Stimulated activated CD8-positive, alpha-beta memory T cell treated with anti-CD3 and anti-CD28 coated beads, Interleukin-12 subunit alpha, Interleukin-12 subunit beta, amount 100 ng/mL, for 24 hours (primary cell): ENCODE measurements around the gene LRIT1.
A peak's percentile ranks its signal among the peaks of the same experiment; 100 is the strongest.
"Not testable (repeated sequence)": the region's sequence is repeated elsewhere in the genome, so short reads cannot be mapped to it uniquely, and the experiment has no call there.

ENCODE experiments used
- DNase-seq: peaks from one replicate; pipeline ENCODE4 v3.0.0-alpha.2; 2020; ENCODE audit errors: extremely low read depth

LRIT1 gene, protein sequence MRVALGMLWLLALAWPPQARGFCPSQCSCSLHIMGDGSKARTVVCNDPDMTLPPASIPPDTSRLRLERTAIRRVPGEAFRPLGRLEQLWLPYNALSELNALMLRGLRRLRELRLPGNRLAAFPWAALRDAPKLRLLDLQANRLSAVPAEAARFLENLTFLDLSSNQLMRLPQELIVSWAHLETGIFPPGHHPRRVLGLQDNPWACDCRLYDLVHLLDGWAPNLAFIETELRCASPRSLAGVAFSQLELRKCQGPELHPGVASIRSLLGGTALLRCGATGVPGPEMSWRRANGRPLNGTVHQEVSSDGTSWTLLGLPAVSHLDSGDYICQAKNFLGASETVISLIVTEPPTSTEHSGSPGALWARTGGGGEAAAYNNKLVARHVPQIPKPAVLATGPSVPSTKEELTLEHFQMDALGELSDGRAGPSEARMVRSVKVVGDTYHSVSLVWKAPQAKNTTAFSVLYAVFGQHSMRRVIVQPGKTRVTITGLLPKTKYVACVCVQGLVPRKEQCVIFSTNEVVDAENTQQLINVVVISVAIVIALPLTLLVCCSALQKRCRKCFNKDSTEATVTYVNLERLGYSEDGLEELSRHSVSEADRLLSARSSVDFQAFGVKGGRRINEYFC

DNA sequence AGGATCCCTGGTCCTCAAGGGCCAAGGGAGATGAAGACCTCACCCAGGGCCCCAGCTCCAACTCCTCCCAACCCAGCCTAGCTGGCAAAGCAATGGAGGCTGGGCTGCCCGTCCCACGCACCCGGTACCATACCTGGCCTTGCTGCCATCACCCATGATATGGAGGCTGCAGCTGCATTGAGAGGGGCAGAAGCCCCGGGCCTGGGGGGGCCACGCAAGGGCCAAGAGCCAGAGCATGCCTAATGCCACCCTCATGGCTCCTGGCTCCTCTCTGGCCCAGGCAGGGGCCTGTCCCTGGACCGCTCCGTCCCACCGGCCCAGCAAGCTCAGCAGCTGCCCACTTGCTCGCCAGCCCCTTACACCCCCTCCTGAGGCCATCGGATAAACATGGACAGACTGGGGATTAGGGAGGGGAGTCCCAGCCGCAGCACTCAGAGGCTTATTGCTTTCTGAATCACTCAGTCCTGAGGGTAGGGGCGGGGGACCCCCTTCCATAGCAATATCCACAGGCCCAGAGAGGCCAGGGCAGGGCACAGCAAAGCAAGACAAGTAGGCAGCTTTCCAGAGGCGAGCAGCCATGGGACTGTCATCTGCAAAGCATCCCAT, at the start of gene LRIT1:
Gene LRIT1 (minus strand): TSS at position 362 of the 606 bp plus-strand sequence. CDS start 107 bp downstream, at position 255.
- DNase-seq = no peak

DNA sequence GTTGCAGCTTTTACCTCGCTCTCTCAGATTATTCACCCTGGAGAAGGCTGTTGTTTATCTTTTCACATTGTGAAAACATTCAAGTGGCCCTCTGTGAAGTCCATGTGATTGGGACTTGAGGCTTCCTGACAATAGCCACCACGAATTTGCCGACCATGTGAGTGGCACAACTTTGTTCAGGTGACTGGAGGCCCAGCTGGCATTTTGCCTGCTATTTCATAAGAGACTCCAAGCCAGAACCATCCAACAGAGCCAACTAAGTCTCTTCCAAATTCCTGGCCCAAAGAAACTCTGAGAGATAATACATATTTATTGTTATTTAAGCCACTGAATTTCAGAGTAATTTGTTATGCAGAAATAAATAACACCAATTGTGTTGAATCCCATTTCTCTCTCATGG, 48.9 kb upstream of the LRIT1 start:
- no peak for DNase-seq

DNA sequence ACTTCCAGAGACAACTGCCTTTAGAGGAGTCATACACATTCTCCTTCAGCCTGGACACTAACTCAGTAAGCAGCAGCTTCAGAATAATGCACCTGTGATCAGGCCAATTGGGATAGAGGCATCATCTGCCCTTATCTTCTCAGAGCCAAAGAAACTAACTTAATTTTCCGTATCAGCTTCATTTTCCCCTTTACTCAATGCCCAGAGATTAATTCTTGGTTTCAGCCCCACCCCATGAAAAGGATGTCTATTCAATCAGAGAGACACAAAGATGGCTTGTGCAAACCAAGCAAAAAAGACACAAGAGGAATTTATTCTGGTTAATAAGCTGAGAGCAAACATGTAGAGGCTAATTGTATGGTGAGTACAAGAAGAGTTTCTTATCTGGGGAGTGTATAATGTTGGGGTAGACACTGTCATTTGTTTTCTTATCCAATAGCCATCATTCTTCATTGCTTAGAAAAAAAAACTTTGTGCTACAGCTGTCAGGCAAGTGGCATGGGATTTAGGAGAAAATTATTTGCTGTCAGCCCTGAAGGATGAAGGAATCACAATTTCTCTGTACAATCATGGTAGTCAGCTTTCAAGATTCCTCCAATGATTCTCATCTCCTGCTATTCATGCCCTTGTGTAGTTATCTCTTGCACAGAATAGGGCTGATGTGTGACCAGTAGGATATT, 48.3 kb upstream of the LRIT1 start:
- no peak for DNase-seq

DNA sequence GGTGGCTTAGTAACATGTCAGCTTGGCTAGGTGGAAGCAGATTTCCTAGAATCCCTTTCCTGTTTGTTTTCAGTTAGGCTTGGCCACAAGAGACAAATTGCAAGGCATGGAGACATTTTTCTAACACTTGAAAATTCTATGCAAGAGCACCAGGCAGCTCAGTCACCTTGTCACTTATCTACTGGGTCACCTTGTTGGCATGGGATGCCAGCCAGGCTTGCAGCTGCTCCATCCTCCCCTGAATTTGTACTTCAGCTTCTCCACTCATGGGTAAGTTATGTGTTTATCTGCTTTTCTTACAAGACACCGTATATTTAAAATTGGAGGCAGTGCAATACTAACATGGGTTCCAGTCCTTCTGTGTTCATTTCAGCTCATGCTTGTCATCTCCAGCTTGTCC, 46.8 kb upstream of the LRIT1 start:
- no peak for DNase-seq

DNA sequence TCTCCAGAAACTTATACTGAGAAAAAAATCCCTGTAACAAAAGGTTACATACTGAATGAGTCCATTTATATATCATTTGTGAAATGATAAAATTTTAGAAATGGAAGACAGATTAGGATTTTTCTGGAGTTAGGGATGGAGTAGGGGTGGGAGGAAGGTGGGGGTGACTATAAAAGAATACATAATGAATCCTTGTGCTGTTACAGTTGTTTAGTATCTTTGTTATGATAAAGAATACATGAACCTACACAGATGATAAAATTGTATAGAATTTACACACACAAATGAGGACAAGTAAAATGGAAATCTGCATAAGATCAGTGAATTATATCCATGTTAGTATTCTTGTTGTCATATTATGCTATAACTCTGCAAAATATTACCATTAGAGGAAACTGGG, 45.3 kb upstream of the LRIT1 start:
- DNase-seq = no peak

DNA sequence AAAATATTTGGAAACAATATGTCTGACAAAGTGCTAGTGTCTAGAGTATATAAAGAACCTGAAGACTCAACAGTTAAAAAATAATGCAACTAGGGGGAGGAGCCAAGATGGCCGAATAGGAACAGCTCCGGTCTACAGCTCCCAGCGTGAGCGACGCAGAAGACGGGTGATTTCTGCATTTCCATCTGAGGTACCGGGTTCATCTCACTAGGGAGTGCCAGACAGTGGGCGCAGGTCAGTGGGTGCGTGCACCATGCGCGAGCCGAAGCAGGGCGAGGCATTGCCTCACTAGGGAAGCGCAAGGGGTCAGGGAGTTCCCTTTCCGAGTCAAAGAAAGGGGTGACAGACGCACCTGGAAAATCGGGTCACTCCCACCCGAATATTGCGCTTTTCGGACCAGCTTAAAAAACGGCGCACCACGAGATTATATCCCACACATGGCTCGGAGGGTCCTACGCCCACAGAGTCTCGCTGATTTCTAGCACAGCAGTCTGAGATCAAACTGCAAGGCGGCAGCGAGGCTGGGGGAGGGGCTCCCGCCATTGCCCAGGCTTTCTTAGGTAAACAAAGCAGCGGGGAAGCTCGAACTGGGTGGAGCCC, 38.6 kb upstream of the LRIT1 start:
- not testable (repeated sequence) for DNase-seq

DNA sequence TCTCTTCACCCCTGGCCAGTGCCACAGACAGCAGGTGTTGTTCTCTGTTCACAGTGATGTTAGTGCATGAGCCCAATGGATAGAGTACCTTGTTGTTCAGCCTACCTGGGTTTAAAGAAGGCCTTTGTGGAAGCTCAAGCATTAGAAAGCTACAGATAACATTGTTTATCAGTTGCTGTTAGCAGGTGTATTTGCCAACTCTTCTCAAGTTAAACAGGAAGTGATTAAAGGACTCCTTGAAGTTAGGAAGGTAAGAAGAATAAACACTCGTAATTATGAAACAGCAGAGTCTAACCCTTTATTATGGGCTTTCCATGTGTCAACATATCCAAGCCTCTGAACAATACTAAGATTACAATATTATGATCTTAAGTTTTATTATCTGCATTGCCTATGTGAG, 29.4 kb upstream of the LRIT1 start:
- DNase-seq = no peak

DNA sequence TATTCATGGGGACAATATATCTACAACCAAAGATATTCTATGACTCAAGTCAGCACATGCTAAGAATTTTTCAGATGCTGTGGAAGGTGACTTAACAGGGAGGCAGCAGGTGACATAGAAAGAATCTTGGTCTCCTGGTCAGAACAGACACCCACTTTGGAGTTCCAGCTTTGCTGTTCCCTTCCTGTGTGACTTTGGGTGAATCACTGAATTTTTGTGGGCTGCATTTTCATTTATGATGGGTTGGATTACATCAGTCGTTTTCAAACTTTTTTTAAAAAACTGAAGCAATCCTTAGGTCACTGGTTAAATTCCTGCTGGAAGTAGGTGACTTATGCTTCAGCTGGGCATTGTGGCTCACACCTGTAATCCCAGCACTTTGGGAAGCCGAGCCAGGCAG, 28.4 kb upstream of the LRIT1 start:
- no peak for DNase-seq

DNA sequence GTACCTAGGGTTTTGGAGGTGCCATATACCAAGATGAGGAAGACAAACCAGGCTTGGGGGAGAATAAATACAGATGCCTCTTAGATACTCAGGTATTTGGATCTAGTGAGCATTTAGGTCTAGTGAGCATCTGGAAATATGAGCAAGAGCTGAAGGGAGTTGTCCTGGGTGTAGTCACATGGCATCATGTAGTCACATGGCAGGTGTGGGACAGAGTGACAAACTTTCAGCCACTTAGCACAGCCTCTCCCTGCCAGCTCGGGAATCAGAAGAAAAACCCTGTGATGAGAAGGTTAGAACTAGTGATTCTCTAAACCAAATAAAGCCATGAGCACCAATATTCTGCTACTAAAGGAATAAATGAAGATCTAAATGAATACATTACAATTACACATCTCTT, 27.8 kb upstream of the LRIT1 start:
- DNase-seq = no peak

DNA sequence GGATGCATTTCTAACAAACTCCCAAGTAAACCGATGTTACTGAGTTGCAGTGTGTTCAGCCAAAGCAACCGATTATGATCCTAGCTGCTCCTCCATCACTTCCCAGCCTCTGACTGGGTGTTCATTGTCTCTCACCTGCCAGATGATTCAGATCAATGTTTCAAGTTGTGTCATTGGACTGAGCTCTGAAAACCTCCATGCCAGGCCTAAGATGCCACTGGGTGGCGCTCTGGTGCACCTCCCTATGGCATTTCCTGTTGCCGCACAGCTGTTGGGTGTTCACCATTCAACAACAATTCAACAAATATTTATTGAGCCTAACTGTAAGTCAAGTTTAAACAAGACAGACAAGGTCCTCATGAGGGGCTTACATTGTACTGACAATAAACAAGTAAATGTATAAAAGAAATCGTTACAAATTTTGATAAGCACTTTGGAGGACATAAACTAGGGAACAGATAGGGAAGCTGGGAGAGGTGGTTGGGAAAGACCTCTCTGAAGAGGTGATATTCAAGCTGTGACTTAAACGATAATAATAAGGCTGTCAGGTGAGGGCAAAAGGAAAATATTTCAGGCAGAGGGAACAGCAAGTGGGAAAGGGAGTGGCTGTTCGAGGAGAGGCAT, 26.3 kb upstream of the LRIT1 start:
- DNase-seq = peak; percentile 47

DNA sequence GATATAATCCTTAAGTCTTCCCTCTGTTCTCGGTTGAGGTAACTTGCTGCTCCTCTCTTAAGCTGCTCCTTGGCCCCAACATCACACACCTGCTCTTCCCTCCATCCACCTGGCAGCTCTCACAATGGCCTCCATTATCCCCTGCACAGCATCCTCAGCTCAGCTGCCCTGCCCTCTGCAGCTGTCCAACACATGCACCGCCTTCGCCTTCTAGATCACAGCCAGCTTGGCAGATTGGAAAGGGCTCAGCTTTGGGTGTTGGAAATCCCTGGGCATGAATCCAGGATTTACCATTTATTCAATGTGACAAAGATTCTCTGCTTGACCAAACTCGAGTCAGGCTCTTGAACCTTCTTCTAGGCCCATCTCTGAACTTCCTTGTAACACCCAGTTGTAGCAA, 24.1 kb upstream of the LRIT1 start:
- DNase-seq = no peak

DNA sequence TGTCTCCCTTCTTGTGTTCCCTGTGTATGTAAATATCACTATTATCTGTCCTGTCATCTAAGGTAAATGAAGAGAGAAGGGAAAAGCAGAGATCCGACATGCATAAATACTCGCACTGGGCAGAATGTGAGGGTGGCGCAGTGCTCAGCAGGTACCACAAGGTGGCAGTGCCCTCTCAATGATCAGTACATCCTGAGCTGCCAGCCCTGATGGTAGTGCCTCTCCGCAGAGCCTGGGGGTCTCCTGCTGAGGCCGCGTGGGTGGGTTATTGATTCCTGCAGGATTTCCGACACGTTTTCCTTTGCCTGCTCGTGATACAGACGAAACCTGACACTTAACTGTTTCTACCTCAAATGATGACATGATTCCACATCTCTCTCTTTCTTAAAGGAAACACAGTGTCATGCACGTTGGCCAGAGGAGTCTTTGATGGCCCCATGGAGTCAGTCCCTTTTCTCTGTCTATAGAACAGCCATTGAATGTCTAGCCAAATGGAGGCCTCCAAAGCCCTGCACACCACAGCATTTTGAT, 23.3 kb upstream of the LRIT1 start:
- peak; percentile 30 for DNase-seq

DNA sequence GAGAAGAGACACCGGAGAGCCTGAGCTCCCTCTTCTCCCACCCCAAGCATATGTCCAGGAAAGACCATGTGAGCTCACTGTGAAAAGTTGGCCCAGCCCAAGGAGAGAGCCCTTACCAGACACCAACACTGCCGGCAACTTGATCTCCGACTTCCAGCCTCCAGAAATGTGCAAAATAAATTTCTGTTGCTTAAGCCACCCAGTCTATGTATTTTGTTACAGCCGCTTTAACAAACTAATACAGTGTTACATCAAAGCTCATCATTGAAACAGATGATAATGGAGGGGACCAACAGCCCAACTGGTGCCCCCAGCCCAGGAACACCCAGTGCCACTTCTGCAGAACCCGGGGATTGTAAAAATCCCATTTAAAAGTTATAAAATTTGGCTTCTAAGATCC, 22.4 kb upstream of the LRIT1 start:
- no peak for DNase-seq

DNA sequence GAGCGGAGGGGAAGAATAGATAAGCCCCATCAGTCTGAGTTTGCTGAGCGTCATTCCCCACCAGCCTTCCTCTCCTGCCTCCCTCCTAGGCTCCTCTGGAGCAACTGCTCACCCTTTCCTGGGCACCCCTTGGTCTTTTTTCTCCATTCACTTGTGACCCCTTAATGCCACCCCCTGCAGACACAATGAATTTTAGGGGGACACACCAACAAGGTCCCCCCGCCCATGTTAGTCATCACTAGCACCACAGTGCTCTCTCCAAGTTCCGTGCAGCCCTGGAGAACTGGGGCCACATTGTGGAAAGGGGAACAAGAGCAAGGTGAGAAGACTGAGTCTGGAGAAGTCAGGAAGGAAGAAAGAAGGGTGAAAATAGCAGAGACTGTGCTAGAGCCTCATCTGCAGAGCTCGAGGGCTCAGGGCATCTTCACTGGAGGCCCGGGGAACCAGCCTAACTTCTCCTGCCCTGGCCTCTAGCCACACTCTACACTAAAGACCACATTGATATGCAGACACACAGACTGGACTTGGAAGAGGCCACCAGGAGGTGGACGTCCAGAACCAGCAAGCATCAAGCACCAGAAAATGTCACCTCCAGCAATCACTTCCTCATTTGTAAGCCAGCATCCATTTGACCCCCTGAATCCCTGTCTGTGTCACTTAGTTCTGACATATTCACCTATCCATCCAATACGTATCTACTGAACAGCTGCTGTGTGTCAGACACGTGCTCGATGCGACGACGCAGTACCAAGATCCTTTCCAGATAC, 21.0 kb upstream of the LRIT1 start:
- no peak for DNase-seq

DNA sequence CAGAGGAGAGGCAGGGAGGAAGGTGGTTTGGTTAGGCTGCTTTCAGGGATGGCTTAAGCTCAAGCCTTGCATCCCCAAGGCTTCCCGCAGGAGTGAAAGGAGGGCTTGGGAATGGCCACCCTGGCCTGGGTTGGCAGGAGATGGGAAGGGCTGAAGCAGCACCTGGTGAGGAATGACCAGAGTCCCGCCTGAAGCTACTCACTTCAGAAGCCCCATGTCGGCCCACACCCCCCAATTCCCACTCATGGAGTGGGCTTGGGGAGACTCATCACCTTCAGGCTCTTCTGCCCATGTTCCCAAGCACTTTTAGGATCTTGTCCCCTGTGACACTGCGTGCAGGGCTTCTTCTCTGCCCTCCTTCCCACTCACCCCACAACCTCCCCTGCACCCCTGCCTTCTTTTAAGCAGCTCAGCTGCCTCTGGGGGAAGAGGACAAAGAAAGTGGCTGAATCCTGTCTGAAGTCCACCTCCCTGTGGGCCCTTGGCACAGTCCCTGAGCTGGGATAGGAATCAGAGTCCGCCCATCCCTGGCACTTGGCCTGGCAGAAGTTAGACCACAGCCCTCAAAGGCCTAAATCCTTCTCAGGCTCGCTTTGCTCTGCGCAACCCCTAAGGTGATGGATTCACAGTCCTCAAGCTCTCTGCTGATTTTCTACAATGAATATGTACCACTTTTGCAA, 20.0 kb upstream of the LRIT1 start:
- DNase-seq = no peak

DNA sequence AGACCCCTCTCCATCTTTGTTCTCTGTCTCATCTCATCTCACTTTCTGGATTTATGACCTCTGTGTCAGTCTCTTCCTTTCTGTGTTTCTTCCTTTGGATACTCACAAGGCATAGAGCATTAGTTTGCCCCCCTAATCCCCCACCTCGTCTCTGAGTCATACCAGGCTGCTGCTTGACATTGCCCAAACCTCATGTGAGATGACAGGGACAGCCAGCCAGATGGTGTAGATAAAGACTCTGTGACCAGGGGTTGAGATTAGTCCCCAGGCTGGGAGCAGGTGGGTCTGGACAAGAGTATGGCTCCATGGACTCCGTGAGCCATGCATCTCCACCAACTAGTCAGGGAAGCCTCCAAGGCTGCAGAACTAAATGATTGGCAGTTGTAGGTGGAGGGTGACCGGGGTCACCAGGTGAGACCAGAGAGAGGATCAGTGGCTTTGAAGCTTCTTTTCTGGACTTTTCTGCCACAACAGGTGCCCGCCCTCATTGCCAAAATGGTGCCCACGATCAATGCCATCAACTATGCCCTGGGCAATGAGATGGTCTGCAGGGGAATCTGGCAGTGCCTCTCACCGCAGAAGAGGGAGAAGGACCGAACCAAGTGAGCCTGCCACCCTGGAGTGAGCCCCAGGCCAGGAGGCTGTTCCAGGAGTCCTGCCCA, 16.8 kb upstream of the LRIT1 start:
- DNase-seq = no peak

DNA sequence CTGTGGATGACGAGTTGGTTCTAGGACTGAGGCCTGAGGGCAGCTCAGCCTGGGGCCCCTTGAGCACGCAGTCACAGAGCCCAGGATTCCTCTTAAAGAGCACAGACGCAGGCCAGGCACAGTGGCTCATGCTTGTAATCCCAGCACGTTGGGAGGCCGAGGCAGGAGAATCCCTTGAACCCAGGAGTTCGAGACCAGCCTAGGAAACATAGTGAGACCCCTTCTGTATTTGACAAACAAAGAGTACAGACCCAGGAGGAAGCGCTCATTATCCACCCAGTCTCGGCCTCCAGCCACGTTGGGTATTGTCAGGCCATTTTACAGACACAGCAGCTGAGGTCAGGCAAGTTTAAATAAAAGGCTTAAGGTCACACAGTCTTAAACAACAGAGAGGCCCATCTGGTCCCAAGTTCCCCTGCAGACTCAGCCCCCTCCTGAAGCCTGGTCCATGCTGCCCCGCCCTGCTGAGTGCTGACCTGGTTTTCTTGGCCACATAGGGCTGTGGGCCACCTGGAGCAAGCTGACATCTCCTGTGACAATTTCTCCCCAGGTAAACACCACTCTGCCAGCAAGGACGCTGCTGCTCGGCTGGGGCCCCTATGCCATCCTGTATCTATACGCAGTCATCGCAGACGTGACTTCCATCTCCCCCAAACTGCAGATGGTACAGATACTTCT, 16.1 kb upstream of the LRIT1 start:
- DNase-seq = no peak

DNA sequence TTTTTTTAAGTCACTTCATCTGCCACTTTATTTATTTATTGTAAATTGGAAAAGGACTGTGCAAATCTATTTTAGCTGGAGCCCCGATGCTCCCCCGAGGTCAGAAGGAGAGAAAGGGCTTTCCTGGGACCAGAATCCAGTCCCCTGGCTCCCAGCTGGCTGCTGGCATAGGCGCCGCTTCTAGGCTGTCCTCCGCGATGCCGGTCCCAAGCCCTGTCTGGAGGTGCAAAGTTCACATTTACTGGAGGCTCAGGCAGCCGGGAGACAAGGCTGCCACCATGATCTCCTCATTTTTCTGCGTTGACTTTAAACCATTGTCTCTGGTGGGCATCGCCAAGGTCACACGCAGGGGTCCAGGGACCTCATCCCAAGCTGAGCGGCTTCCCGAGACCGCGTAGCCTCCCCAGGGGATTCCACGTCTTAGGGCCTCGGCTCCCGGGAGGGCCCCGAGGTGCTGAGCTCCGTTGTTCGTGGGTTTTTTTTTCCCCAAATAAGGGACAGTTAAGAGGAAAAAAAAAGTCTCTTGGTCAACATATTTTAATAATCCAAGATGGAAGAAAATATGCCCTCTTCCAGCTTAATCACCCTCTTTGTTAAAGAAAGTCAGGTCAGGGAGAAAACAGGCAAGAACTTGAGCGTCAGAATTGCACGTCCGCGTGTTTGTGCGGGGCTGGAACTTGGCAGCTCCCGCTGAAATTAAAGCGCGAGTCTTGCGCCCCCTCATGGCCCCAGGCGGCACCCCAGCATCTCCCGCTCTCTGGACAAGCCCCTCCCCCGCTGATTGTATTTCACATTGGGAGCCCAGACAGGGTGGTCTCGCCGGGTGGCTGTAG, 15.4 kb upstream of the LRIT1 start:
- DNase-seq = no peak
